AML-193 (cell line): ENCODE results near the gene ARID3A.

Experiments used
- DNase-seq, 2 experiments: peaks; one replicate each; lab custom pipeline; 2025; lab: John Stamatoyannopoulos, UW

Gene ARID3A

GRCh38 chr19:1004803-1005664 is 79.2 kb downstream of the ARID3A start:
- no peak for DNase-seq

DNA sequence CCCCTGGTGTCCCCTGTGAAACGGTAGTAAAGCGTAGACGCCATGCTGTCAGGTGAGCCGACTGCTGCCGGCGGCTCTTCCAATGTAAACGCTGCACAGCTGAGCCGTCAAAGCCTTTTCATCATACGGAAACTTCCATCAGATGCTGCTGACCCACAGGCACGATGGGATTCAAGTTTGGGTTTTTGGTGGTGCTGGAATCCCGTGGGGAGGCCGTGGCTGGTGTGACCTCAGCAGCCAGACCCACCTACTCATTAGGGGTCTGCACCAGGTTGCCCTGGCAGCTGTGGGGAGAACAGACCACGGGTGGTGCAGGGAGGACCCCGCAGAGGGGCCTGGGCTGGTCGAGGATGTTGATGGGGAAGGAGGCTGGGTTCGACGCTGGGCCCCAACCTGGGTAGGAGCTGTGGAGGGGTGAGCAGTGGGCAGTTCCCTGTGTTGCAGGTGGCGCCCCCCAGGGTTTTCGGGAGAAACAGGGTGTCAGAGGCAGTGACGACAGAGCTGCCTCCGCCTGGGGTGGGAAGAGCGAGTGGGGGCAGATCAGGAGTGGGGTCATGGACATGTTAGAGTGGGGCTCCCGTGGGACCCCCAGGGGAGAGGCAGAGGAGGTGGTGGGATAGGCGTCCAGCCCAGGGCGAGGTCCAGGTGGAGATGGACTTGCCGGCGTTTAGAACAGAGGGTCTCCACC is 81.0 kb downstream of the ARID3A start:
- no peak for DNase-seq

- no peak for DNase-seq
These were observed 81.8 kb downstream of the ARID3A start for GRCh38 chr19:1007399-1008251.

- DNase-seq: no peak
These were observed 82.6 kb downstream of the ARID3A start for GRCh38 chr19:1008268-1009040.

DNA sequence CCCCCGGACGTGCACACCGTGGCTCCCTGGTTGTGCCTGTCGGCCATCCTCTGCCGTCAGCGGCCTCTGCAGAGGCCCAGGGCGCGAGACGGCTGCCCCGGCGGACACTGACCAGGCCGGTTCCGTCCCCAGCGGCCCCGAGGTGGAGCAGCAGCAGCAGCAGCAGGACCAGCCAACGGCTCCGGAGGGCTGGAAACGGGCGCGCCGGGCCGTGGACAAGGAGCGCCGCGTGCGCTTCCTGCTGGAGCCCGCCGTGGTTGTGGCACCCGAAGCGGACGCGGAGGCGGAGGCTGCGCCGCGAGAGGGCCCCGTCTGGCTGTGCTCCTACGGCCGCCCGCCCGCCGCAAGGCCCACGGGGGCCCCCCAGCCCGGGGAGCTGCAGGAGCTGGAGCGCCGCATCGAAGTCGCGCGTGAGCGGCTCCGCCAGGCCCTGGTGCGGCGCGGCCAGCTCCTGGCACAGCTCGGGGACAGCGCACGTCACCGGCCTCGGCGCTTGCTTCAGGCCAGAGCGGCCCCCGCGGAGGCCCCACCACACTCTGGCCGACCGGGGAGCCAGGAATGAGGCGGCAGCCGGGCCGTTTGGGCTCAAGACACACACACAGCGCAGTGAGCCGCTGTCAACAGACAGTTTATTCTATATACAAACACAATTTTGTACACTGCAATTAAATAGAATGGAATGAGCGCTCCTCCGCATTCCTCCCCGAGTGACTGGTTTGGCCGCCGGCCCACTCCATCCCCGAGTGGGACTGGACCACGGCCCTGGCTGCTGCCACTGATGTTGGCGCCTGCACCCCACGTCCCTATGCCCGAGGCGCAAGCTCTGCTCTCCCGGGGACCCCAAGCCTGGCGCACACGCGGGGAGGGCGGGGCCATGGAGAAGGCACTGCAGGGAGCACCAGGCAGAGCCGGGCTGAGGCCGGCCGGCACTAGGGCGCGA is 83.5 kb downstream of the ARID3A start:
- DNase-seq: no peak

DNA sequence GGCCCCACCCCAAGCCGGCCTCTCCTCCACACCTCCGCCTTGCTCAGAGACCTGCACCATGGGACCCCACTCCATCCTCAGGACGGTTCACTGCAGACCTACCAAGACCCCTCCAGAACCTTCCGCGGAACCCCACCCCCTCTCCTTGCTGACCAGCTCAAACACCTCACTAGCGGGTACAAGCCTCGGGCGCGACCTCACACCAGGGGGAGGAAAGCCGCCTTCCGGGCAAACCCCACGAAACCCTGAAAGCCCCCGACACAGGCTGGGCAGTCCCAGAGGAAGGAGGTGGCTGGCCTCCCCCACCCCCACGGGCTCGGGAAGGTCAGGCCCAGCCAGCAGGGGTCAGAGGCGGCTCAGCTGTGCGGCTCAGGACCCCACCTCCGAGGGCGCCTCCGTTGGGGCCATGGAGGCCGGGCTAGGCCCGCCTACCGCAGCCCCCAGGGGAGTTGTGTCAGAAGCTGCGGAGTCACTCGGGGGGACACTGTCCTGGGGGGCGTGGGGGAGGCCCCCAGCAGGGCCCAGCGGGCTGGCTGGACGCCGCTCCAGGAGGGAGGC is 84.2 kb downstream of the ARID3A start:
- no peak for DNase-seq

GRCh38 chr19:1010586-1011510 is 85.0 kb downstream of the ARID3A start:
- no peak for DNase-seq

DNA sequence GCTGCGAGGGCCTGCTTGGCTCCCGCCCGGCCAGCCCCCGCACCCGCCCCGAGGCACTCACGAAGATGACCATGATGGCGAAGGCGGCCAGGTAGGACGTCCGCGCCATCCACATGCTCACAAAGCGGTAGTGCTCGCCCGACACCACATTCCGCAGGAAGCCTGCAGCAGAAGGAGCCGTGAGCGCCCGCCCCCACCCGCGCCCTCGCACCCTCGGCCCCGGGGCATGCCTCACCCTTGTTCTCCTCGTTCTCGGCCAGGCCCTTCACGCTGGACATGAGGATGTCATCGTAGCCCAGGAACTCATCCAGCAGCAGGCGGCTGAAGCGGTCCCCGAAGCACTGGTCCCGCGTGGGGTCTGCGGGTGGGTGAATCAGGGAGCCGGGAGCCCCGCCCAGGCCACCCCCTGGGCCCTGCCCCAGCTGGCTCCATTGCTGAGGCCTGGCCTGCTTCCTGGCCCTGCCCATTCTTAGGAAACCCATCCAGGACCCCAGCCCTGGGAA is 86.0 kb downstream of the ARID3A start:
- DNase-seq: no peak

GRCh38 chr19:1012334-1012733 is 86.5 kb downstream of the ARID3A start:
- DNase-seq: no peak

GRCh38 chr19:1013218-1013617 is 87.4 kb downstream of the ARID3A start:
- no peak for DNase-seq

- no peak for DNase-seq
These were observed 88.6 kb downstream of the ARID3A start for GRCh38 chr19:1014161-1015060.

DNA sequence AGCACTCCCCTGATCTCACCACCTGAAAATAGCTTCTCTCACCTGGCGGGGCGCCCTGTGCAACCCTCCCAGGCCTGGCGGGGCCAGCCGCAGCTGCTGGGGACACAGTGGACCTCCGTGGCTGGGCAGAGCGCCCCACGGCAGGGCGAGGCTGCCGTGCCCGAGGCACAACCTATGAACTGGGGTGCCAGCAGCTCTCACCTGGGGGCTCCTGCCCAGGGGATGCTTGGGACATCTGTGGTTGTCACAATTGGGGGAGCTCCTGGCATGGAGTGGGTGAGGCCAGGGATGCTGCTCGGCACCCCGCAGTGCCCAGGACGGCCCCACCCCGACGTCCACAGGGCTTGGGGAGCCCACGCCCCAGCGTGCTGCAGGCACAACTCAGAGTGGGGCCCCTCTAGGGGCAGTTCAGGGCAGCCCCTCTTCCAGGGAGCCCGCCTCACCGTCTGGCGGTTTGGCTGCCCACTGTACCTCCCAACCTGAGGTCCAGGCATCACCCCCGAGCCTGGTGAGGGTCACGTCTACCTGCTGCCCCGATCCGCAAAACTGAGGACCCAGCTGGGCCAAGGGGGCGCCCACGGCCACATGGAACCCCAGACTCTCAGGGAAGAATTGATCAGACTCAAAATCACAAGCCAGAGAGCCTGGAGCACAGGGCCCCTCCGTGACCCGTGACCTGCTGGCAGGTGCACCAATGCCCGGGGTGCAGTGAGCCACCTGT is 89.4 kb downstream of the ARID3A start:
- no peak for DNase-seq

DNA sequence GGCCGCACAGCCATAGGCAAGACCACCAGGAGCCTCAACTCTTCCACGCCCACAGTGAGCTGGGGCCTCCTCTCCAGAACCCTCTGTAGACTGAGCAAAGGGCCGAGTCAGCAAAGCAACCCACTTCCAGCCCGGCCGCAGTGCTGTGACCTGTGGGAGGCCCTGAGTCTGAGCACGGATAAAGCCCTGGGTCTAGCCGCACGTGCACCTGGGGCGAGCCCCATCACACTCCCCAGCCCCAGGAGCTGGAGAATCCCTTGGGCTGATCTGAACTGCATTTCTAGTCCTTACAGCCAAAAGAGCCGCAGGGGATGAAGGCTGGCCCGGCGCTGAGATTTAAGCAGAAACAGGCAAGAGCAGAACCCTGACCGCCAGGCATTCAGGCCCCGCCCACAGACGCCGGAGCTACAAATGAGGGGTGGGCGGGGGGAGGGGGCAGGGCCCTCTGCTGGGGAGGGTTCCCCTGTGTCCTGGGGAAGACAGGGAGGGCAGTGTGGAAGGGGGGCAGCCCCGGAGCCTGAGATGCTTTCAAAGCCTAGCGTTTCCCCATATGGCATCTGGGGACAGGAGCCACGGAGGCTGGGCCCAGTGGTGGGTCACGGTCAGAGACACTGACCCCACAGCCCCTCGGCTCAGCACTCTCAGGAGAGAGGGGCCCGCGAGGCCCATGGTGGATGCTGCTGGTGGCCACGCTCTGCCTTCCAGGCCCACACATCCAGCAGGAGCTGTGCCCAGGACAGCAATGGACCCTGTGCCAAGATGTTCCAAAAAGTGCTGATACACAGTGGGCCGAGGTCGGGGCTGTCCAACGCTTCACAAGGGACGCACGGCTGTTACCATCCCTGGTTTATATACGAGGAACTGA is 90.2 kb downstream of the ARID3A start:
- DNase-seq: no peak

GRCh38 chr19:1016647-1017114 is 90.8 kb downstream of the ARID3A start:
- no peak for DNase-seq

GRCh38 chr19:1017115-1017905 is 91.5 kb downstream of the ARID3A start:
- DNase-seq: no peak
